ENCODE measurements around the gene RAVER2.

- no peak for TF ChIP-seq CTCF (IDR thresholded peaks at IDR 0.05)
- no peak for TF ChIP-seq ZFX (IDR thresholded peaks at IDR 0.05; ENCODE audit: borderline replicate concordance)
Observed at GRCh38 chr1:64838486-64838885, 93.6 kb downstream of the RAVER2 start.
